B cell (primary cell): Measurements from ENCODE around the gene PRMT5. TPM values are rescaled to one million over a fixed set of nuclear protein-coding genes. Genes with fewer than 3 reads are reported as not detected.

Source experiments
- ATAC-seq: fragments of 200-7000 bp; cut with Tn5 transposase; one replicate; pipeline ENCODE4 v1.10.0; 2021; ENCODE audit warnings: low read depth, mild to moderate bottlenecking, moderate number of reproducible peaks, moderate library complexity
- CTCF ChIA-PET: fragments of 350-600 bp; sonication (Branson Sonifier 250); formaldehyde crosslinking; loops from one replicate; lab custom pipeline; 2021; ENCODE audit warnings: antibody characterized with exemption, inconsistent platforms; lab: Charles Lee
- POLR2A ChIA-PET: fragments of 350-600 bp; sonication (Branson Sonifier 250); formaldehyde crosslinking; loops from one replicate; lab custom pipeline; 2021; ENCODE audit warnings: antibody characterized with exemption; lab: Charles Lee
- DNase-seq: peaks from one replicate; pipeline ENCODE4 v3.0.0; 2013
- H2AFZ ChIP-seq: 2 replicates; pipeline ENCODE4 v1.6.1; 2012; ENCODE audit warnings: mild to moderate bottlenecking, low read depth, low read length; ENCODE audit not compliant: insufficient read depth, poor library complexity, severe bottlenecking
- H3K27ac ChIP-seq, 2 donors: 1 replicate in 1 of 2; 2 replicates in 1 of 2; pipeline ENCODE4 v1.5.1; 2012 to 2013; ENCODE audit warnings: low read length in 2 of 2, mild to moderate bottlenecking in 2 of 2, moderate library complexity in 1 of 2
- H3K27me3 ChIP-seq, 4 experiments: fragments of 200-600 bp in 1 of 4; sonication (generic) in 1 of 4; replicated peaks in 1 of 4; 1 replicate in 2 of 4; 2 replicates in 2 of 4; pipeline versions ENCODE4 v1.6.1 to v1.7.0; 2013 to 2016; ENCODE audit warnings: low read length in 3 of 4, mild to moderate bottlenecking in 2 of 4, mixed read lengths in 1 of 4, moderate library complexity in 1 of 4; ENCODE audit not compliant: insufficient read depth in 4 of 4, control insufficient read depth in 3 of 4; ENCODE audit errors: control extremely low read depth in 1 of 4
- H3K36me3 ChIP-seq, 2 experiments: replicated peaks in 1 of 2; 1 replicate in 1 of 2; 2 replicates in 1 of 2; pipeline versions ENCODE4 v1.6.1 to v1.7.1; 2013; ENCODE audit warnings: low read length in 1 of 2; ENCODE audit not compliant: insufficient read depth in 2 of 2, control insufficient read depth in 1 of 2; ENCODE audit errors: control extremely low read depth in 1 of 2, extremely low read depth in 1 of 2
- H3K4me1 ChIP-seq, 2 donors: fragments of 200-600 bp in 1 of 2; sonication (generic) in 1 of 2; 1 replicate in 1 of 2; 2 replicates in 1 of 2; pipeline versions ENCODE4 v1.5.1 to v1.6.1; 2013 to 2017; ENCODE audit warnings: low read length in 2 of 2; ENCODE audit not compliant: control insufficient read depth in 2 of 2, insufficient read depth in 2 of 2
- H3K4me2 ChIP-seq: replicated peaks from 2 replicates; pipeline ENCODE3; 2012; ENCODE audit warnings: mild to moderate bottlenecking, low read depth, low read length; ENCODE audit not compliant: poor library complexity, severe bottlenecking
- H3K4me3 ChIP-seq, 5 experiments: fragments of 200-600 bp in 1 of 5; sonication (generic) in 1 of 5; 1 replicate in 3 of 5; 2 replicates in 2 of 5; pipeline versions ENCODE4 v1.5.1 to v1.7.0; 2011 to 2016; ENCODE audit warnings: low read length in 4 of 5, mild to moderate bottlenecking in 4 of 5, low read depth in 2 of 5, control low read depth in 1 of 5, moderate library complexity in 1 of 5; ENCODE audit not compliant: insufficient read depth in 1 of 5; ENCODE audit errors: control extremely low read depth in 1 of 5, extremely low read depth in 1 of 5
- H3K79me2 ChIP-seq: fragments of 200-600 bp; sonication (generic); one replicate; pipeline ENCODE4 v1.6.0; 2016; ENCODE audit warnings: low read length; ENCODE audit not compliant: control insufficient read depth, insufficient read depth
- H3K9ac ChIP-seq: fragments of 200-600 bp; sonication (generic); 2 replicates; pipeline ENCODE4 v1.6.1; 2017; ENCODE audit warnings: mild to moderate bottlenecking, low read length, moderate library complexity
- H3K9me3 ChIP-seq, 3 donors: one replicate each; pipeline versions ENCODE4 v1.6.1 to v1.7.1; 2013; ENCODE audit warnings: low read length in 2 of 3; ENCODE audit not compliant: control insufficient read depth in 2 of 3, insufficient read depth in 1 of 3; ENCODE audit errors: control extremely low read depth in 1 of 3
- H4K20me1 ChIP-seq: 2 replicates; pipeline ENCODE4 v1.6.0; 2012; ENCODE audit warnings: mild to moderate bottlenecking, low read length; ENCODE audit not compliant: insufficient read depth, control insufficient read depth, poor library complexity, severe bottlenecking
- H3K27ac Mint-ChIP-seq: one replicate; pipeline ENCODE4 v1.8.0; 2021; ENCODE audit warnings: mixed read lengths
- H3K27me3 Mint-ChIP-seq: one replicate; pipeline ENCODE4 v1.8.0; 2021; ENCODE audit warnings: mixed read lengths
- H3K4me1 Mint-ChIP-seq: one replicate; pipeline ENCODE4 v1.8.0; 2021; ENCODE audit warnings: mixed read lengths
- H3K4me3 Mint-ChIP-seq: one replicate; pipeline ENCODE4 v1.8.0; 2021; ENCODE audit warnings: mixed read lengths
- H3K9me3 Mint-ChIP-seq: one replicate; pipeline ENCODE4 v1.8.0; 2022; ENCODE audit warnings: mixed read lengths; ENCODE audit not compliant: insufficient read depth
- EZH2 ChIP-seq: IDR thresholded peaks from 2 replicates; pipeline ENCODE4 v1.6.1; 2012; ENCODE audit warnings: borderline replicate concordance, low read depth, mild to moderate bottlenecking, moderate library complexity, low read length; ENCODE audit not compliant: insufficient read depth, poor library complexity, severe bottlenecking
- WGBS: methylation state at CpG from one replicate; pipeline ENCODE4 v1.1.5; 2013; ENCODE audit warnings: missing lambda C conversion rate; ENCODE audit not compliant: insufficient coverage; 5-methylcytosine and 5-hydroxymethylcytosine counted together
- intact Hi-C: fragments of 100-400 bp; cut with micrococcal nuclease; formaldehyde crosslinking; loops from one replicate; pipeline ENCODE4 v1.10.0; 2022
- polyA plus RNA-seq: library from polyadenylated mRNA; depleted of rRNA; stranded (reverse); fragments of >200 nt; gene quantifications from 2 replicates; pipeline ENCODE4 v1.2.3, GENCODE V29; 2012
- total RNA-seq, 2 donors: library from RNA; stranded (reverse); fragments of 120-200 nt in 1 of 2; gene quantifications; 1 replicate in 1 of 2; 2 replicates in 1 of 2; pipeline versions ENCODE4 v1.2.3 to v1.2.4, GENCODE V29; 2013 to 2022
- TF ChIP-seq, protein P1 (sequence below): fragments of 200-600 bp; IDR thresholded peaks from one replicate; pipeline ENCODE4 v1.8.0; 2022; ENCODE audit warnings: antibody characterized with exemption, mild to moderate bottlenecking

PRMT5 gene
- total and polyA plus RNA-seq, 2 donors (not counting 1 experiment from before 2014, with no cell fraction given) = 38.8 to 50.4 TPM

DNA sequence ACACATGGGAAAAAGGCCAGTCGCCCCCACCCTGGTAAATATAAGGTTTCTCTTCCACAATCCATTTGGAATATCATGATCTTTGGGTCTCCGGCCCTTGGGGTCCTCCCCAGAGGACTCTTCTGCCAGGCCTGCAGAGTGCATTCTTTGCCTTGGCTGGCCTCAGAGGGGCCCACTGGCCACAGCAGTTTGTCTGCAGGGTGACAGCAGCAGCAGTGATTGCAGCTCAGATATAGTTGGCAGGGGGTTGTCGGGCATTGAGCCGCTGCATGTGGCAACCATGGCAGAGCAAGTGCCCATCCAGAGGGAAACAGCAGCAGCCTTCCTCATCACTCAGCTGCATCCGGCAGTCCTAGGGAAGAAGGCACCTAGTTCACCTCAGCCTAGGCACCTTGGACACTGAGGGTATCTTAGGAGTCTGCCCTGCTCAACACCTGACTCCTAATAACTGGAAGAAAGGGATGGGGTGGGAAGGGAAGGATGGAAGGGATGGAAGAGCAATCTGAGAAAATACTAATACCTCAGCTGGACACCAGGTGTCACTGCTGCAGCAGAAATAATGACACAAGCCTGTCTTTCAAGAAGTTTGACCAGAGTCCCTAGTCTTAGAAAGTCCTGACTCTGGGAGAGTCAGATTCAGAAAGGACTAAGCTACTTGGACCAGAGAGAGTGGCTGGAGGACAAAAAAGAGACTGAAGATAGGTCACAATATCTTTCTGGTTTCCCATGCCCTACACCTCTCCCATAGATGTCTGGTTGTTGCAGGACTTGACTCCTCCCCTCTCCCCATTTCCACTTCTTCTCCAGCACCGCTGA is 44.2 kb upstream of the PRMT5 start:
- DNase-seq = peak; percentile 69

More for the DNA sequence above, 44.2 kb upstream of the PRMT5 start:
- ChIA-PET CTCF (interaction anchor here (0.6 to 36.3 kb wide), 32 partner anchors 11 to 416 kb away, joined by 3 to 1134 read pairs (median 4); partner anchors contain the start of genes AJUBA, CDH24, HAUS4 and PRMT5), POLR2A (interaction anchor here (0.6 to 1.6 kb wide), 3 partner anchors 15 to 122 kb away, joined by 3 read pairs; partner anchors contain the start of genes ACIN1 and C14orf119)
- H3K4me2 ChIP-seq = no peak overlapping the region
- H4K20me1 ChIP-seq = no peaks in the 10 kb centered on the region
- no peaks in the 10 kb centered on the region for H3K9me3 ChIP-seq
- 70% methylated on average over 6 of the region's 6 CpGs for WGBS
- Mint-ChIP-seq H3K27me3 (peaks cover 15% of the 10 kb centered on the region), H3K27ac (no peak overlapping the region), H3K4me1 (peaks cover 4% of the 10 kb centered on the region), H3K9me3 (no peaks in the 10 kb centered on the region), H3K4me3 (no peak overlapping the region)
- no peak overlapping the region for H3K4me3 ChIP-seq
- TF ChIP-seq, protein P1, sequence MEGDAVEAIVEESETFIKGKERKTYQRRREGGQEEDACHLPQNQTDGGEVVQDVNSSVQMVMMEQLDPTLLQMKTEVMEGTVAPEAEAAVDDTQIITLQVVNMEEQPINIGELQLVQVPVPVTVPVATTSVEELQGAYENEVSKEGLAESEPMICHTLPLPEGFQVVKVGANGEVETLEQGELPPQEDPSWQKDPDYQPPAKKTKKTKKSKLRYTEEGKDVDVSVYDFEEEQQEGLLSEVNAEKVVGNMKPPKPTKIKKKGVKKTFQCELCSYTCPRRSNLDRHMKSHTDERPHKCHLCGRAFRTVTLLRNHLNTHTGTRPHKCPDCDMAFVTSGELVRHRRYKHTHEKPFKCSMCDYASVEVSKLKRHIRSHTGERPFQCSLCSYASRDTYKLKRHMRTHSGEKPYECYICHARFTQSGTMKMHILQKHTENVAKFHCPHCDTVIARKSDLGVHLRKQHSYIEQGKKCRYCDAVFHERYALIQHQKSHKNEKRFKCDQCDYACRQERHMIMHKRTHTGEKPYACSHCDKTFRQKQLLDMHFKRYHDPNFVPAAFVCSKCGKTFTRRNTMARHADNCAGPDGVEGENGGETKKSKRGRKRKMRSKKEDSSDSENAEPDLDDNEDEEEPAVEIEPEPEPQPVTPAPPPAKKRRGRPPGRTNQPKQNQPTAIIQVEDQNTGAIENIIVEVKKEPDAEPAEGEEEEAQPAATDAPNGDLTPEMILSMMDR = peak; percentile 79
- no peak for TF ChIP-seq EZH2
- peak; percentile 54 for ATAC-seq
- intact Hi-C loops = loop anchor here (1.0 kb wide), 2 partner anchors 10 to 85 kb away; no protein-coding TSS in a partner anchor
- peaks cover 0 to 5% (median 2%) of the 10 kb centered on the region in 4 experiments for H3K27me3 ChIP-seq
- H3K36me3 ChIP-seq = no peaks in the 10 kb centered on the region
- H2AFZ ChIP-seq = no peak overlapping the region
- no peak overlapping the region for H3K9ac ChIP-seq
- peaks cover 0 to 5% of the 10 kb centered on the region in 2 donors for H3K4me1 ChIP-seq
- no peak overlapping the region for H3K27ac ChIP-seq
- H3K79me2 ChIP-seq = no peaks in the 10 kb centered on the region
